Left kidney (tissue), 2 donors: ENCODE results near the gene MRPL39. TPM values are rescaled to one million over a fixed set of nuclear protein-coding genes. Genes with fewer than 3 reads are reported as not detected.
A peak's percentile ranks its signal among the peaks of the same experiment; 100 is the strongest.

Experiments used
- DNase-seq: peaks from one replicate; pipeline ENCODE4 v3.0.0-alpha.2; 2013
- polyA plus RNA-seq: library from polyadenylated mRNA; unstranded; fragments of 120-200 nt; gene quantifications from one replicate; pipeline ENCODE4 v1.2.1, GENCODE V29; 2013; ENCODE audit not compliant: insufficient read length

The MRPL39 gene
- polyA plus RNA-seq, 1 donor: 40.6 TPM

DNA sequence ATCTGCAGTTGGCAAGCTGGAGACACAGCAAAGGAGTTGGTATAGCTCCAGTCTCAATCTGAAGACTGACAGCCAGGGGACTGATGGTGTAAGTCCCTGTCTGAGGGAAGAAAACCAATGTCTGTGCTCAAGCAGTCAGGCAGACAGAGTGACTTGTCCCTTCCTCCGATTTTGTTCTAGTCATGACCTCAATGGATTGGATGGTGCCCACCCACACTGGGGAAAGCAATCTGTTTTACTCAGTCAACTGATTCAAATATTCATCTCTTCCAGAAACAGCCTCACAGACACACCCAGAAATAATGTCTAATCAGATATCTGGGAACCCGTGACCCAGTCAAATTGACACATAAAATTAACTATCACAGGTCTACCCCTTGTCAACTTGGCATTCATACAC lies 11.9 kb upstream of the MRPL39 start:
- no peak for DNase-seq

DNA sequence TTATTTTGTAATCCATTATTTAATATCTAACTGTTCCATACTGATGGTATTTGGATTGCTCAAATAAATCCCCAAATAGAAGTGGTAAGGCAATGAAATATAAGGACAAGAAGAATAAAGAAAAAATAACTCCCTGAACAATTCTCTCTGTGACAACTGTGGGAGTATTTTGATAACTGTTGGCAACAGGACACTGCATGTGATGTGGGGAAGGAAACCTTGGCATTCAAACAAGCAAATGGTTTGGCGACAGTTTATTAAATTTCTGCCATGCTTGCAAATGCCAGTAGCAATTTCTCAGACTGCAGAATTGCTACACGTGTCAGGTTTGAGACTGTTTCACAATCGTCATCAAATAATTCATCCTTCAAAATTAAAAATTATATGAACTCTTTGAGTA lies 8.6 kb upstream of the MRPL39 start:
- DNase-seq: no peak

DNA sequence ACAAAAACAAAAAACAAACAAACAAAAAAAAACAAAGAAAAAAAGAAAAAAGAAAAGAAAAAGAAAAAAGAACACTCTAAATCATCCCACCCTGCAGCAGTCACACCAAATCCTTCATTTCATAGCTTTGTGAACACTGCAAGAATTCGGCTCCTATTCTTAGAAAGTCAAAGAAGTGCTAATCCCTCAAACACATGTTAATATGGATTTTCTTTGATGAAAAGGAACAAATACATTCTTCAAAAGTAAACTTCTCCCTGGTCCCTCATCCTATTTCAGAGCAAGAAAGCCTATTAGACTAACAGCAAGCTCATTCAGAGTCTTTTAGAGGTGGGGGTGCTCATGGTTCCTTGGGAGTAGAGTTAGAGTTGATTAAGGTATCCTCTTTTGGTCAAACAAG lies 7.2 kb upstream of the MRPL39 start:
- DNase-seq: no peak

DNA sequence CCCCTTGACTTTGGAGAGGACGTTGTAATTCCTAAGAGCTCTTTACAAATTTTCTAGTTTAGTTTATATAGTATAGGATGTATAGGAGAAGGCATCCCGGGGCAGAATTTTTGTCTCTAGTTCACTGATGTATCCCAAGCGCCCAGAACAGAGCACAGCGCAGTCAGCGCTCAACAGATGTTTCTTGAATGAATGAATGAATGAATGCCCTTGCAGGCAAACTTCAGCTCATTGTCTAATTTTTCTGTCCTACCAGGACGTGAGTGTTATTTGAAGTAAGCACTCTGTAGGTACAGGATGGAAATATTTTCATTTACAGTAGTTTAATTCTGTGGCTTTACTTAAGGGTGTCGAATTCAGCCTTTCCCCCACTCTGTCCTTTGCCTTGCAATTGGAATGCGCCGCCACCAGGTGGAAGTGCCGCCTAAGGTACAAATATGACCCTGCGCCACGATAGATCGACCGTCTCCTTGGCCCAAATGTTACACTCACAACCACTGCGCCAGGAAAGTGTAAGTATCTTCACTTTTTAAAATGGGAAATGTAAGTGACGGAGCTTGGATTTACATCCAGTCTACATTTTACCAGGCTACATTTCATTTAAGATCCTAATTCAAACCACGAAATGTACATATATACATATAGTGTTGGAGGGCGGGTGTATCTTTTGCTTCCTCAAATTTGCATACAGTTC lies 910 bp upstream of the MRPL39 start:
- peak; percentile 81 for DNase-seq

DNA sequence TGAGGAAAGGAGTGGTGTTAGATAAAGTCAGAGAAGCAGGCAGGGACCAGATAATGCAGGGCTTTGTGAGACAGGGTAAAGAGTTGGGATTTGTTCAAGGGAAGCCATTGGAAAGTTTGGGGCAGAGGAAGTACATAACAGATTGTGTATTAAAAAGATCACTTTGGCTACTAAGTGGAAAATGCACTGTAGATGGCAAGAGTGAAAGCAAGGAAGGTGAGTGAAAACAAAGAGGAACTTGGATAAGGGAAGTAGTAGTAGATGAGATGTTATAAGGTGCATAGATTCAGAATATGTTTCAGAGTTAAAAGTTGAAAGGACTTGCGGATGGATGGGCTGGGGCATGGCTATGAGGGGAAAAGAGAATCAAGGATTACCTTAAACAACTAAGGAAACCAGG lies 17.4 kb downstream of the MRPL39 start:
- no peak for DNase-seq

DNA sequence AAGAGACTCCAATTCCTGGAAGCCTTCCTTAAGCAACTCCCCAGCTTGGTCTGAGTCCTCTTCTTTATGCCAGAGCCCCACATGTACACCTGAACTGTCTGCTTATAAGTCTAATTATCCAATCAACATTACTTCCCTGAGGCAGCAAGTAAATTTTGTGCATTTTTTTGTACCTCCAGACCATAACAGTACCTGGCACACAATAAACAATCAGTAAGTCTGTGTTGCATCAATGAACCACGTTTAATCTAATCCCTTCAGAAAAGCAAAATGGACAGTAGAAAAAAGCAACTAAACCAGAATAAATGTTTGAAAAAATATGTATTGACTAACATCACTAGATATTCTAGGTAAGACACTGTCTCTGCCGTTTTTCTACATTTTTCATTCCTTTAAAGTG lies 20.5 kb downstream of the MRPL39 start:
- no peak for DNase-seq

DNA sequence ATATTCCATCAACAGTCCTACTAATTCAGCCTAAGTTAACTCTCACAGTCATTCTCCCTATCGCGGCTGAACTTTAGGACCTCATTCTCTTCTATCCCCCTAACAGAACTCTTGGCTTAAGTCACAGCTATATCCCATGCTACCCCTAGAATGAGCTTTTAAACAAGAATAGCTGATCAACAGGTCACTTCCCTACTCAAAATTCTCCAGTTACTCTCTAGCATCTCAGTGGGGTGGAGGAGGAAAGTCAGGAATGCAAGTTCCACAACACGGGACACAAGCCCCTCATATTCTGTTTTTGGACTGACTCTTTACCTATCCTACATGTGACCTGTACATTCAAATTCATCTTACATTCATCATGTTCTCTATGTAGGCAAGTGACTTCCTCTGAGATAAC lies 21.0 kb downstream of the MRPL39 start:
- DNase-seq: no peak

DNA sequence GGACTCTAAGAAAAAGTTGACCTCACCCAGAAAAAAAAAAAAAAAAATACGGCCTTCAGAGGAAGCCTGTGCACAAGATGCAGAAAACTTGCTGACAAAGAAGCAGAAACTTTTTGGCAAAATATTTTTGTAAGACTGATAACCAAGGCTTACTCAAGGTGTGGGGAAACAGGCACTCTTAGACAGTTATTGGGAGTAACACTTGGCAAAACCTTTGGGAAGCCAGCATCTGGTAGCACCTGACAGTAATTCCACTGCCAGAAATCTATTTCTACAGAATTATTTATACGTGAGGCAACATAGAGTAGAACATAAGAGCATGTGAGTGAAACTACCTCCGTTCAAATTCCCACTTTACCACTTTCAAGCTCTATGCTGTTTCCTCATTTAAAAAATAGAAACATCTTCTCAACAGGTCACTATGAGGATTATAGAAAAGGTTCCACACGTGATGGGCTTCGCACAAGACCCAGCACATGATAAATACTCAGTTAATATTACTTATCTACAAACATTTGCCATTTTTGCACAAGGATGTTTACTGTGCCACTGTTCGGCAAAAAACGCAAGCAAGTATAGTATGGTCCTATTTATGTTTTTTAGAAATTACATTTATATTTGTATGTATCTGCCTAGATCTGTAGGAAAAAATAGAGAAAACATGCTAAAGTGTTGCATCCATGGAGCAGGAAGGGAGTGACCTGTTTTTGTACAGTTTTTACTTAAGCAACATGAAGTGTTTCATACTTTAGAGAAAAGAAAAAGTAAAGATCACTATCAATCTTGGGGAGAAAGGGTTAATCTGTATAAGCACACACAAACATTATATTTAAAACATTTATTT lies 22.2 kb downstream of the MRPL39 start:
- DNase-seq: no peak

DNA sequence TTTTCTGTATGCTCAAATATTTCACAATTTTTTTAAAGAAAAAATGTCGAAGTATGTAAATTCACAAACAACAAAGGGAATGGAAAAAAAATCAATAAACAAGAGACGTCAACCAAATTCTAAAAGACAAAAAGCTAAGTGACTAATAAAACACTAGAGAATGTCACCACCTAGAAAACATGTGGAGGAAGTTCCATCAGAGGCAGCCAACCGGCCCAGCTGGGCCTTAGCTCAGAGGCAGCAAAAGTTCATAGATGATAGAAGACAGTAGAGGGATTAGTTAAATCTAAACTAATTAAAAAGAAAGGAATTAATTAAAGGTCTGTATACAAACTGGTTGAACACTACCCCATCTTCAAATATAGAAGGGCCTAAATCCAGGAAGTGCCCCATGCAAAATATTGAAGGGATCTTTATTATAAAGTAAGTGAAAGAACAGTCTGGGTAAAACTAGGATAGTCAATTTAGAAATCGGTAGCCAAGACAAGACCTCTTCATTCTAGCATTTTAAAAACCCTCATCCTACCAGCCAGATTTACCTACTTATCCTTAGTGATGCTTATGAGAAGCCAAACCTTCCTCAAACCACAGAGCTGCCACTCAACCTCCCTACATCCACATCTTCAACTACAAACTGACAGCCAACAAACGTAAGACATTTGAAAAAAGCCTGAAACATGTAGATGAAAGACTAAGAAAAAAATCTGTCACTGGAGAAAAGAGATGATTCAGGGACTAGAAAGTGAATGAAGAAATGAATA lies 23.7 kb downstream of the MRPL39 start:
- DNase-seq: no peak

DNA sequence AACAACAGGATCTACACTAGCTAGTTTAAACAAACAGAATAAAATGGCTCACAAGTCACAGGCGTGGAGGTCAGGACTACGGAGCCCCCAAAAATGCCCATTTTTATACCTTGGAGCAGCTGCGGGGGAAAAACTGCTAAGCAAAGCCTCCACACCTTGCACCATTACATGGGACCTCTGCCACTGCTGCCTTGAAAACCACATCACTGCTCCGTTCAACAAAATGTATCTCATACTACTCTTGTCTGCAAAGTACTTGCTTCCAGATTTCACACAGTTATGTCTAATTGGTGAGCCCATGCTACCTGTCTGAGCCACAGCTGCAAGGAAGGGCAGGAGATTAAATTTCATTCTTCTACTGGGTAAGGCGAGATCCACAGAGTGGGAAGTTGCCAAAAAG lies 24.4 kb downstream of the MRPL39 start:
- no peak for DNase-seq

DNA sequence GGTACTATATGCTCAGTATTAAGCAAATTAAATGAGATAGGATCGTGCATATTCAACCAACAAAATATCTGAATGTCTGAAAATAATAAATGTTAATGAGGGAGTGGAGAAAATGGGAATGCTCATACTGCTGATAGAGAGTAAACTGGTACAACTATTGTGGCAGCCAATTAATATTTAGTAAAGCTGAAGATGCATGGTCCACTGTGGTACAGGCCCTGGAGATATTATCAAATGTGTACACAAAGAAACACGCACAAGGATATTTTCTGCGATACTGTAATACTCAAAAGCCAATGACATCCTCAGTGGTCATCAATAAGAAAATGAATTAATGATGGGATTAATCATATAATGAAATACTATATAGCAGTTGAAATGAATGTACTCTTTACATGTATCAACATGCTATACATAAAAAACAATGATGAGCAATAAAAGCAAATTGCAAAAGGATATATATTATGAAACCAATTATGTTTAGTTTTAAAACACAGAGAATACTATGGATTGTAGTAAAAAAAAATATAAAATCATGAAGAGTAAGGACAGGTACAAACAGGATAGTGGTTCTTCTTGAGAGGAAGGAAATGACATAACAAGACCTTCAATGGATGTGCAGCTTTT lies 25.0 kb downstream of the MRPL39 start:
- DNase-seq: no peak

DNA sequence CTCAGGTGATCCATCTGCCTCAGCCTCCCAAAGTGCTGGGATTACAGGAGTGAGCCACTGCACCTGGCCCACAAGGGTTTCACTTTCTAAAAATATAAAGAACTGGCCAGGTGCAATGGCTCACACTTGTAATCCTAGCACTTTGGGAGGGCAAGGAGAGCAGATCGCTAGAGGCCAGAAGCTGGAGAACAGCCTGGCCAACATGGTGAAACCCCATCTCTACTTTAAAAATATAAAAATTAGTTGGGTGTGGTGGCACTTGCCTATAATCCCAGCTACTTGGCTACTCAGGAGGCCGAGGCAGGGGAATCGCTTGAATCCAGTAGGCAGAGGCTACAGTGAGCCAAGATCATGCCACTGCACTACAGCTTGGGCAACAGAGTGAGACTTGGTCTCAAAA lies 25.7 kb downstream of the MRPL39 start:
- DNase-seq: no peak

DNA sequence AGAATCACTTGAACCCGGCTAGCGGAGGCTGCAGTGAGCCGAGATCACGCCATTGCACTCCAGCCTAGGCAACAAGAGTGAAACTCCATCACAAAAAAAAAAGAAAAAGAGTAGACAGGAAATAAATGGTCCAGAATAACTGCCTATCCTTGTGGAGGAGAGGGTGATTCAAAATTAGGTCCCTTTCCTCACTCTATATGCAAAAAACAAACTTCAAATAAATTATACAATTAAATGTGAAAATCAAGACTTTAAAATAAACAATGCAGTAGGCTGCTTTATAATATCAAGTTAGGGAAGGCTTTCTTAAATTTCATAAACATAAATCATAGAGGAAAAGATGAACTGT lies 26.4 kb downstream of the MRPL39 start:
- no peak for DNase-seq

DNA sequence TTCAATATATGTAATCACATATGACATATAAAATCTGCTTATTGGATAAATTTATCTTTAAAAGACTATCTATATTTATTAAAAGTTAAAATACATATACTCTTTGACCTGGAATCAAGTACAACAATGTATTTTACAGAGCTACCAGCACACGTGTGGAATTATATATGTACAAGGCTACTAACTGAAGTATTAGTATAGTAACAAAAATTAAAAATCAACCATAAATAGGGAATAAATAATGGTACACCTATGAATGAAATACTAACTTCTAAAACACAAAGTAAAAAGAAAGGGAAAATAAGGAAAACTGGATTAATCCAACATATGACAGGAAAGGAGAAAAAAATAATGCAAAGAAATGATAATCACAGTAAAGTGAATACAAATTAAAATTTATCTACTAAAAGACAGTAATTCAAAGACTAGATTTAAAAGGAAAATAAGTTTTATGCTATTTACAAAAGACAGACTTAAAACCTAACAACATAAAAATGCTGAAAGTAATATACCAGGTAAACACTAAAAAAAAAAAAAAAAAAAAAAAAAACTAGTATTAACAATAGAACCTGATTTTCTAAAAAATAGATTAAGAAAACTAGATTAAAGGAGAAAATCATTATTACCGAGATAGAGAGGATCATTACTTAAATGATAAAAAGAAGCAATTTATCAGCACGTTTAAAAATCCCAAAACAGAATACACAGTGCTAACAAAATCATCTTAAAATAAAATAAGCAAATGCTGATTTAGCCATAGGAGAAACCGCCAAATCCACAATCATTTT lies 27.9 kb downstream of the MRPL39 start:
- no peak for DNase-seq

DNA sequence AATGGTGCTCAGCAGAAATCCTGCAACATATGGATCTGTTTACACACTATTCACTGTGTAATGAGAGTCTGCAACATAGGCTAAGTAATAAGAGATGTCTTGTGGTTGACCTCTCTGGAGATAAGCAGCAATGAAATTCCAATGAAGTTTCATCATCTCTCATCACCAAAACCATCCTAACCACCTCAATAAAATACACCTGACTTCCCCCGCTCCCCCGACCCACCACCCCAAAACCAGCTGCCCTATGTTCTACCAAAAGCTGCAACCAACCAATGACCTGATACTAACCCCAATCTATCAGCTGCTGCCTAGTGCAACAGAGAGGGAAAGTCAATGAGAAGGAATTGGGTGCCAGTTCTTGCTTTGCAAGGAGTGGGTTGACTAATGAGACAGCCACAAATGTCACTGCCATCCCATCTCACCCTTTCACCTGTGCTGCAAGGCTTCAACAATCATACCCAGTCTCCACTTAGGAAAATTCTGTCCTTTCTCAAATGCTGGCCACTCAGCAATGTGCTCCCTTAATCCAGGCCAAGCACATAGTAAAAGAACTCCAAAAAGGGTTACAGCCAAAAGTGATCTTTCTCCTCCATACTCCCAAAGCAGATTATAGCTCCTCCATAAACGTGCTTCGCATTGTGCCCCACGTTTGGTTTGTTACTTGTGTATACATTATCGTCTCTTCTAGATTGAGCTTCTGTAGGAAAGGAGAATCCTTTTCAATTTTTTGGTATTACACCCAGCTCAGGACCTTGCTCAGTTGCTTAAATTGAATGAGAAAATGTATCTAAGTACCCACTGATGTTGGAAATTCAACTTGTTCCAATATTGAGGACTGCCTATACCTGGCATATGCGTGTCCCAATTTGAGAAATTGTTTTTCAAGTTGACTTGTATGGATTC lies 29.0 kb downstream of the MRPL39 start:
- DNase-seq: no peak

DNA sequence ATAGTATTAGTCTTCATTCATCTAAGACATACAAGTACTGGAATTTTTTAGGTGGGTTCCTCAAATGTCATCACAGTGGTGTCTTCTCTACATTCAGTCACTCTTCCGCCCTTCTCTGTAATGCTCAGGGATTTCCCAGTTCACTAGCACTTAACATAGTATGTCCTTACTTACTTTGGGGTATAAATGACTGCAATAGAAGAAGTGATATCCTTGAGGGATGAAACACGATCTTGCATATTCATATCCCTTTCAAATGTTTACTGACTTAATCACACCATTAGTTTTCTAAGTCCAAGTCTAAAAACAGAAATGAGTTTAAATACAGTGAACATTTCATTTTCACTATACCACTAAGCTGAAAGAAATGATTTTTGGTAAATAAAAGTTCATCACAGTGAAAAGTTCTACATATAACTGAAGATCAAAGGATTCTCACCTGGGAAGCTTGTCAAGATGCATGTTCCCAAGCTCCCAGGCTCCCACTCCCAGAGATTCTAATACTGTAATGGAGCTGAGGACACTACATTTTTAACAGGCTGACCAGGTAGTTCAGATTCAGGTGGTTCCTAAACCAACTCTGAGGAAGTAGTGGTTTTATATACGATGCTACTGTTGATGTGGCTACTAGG lies 29.7 kb downstream of the MRPL39 start:
- no peak for DNase-seq

DNA sequence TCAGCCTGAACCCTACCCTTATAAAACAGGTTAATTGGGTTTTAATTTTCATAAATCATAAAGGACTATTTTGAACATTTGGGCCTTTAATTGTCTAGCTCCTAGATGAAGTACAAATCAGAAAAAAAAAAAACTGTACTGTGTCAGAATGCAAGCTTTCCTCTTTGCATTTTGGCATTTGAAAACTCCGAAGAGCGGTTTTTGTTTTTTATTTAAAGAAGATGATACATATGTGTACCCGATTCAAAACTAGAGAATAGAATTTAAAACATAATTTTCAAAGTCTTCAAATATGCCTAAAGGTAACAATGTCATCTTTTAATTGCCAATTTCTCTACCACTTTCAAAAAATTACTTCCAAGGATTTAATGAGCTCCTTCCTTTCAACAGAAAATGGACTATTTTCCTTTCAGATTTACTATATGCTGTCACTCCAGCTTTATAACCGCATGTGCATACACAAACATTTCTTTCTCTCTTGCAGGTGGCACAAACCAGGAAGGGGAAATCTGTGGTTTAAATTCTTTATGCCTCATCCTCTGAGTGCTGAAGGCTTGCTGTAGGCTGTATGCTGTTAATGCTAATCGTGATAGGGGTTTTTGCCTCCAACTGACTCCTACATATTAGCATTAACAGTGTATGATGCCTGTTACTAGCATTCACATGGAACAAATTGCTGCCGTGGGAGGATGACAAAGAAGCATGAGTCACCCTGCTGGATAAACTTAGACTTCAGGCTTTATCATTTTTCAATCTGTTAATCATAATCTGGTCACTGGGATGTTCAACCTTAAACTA lies 33.7 kb downstream of the MRPL39 start:
- no peak for DNase-seq

DNA sequence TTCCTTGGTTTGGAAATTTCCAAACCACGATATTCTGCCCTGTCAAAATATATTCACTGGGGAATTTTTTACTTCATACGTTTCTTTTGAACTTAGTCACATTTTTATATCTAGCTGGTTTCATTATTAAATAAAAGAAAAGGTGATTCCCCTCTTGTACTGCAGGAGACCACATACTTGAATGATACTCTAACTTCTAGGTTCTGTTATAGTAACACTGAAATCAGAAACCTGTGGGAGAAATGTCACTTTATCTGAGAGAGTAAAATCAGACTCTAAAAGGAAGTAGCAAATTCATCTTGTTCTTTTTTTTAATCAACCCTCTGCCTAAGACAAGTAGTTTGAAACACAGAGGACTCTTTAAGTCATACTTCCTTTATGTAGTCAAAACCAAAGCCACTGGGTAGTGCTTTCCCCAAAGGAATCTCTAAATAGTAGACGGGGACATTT lies 34.4 kb downstream of the MRPL39 start:
- DNase-seq: no peak

DNA sequence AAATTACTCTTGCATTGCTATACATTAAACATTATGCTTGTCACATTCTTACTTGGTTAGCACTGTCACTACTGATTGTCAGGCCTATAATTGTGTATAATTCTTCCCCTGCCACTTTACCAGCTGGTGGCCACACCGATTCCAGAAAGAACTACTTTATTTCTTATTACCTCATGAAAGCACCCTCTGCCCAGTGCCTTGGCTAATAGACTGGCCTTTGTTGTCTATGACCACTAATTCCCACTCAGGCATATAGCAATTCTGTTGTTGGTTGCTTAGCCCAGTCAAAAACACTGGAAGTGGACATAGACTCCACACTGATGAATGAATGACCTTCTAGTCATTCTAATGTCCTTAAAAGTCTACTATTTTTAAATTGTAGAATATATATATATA lies 35.6 kb downstream of the MRPL39 start:
- DNase-seq: no peak
